ENCODE results near the gene ARHGEF5.

ARHGEF5 gene

DNA sequence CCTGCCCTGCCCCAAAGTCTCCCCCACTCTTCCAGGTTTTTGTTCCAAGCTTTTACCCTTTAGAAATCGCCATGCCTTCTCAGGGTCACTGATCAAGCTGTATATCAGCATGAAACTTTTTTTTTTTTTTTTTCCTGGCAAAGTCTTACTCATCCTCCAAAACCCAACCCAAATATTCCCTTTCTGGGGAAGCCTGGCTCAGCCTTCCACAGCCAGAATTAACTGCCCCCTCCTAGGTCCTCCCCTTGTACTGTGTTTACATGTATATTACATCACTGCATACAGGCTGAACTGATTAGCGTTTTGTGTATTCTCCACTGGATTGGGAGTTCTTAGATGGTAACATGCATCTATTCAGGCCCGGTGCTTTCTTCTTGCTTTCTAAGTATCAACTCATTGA lies 52.9 kb downstream of the ARHGEF5 start:
- H3K9ac ChIP-seq (ENCODE audit: low read length) = no peak overlapping the region

DNA sequence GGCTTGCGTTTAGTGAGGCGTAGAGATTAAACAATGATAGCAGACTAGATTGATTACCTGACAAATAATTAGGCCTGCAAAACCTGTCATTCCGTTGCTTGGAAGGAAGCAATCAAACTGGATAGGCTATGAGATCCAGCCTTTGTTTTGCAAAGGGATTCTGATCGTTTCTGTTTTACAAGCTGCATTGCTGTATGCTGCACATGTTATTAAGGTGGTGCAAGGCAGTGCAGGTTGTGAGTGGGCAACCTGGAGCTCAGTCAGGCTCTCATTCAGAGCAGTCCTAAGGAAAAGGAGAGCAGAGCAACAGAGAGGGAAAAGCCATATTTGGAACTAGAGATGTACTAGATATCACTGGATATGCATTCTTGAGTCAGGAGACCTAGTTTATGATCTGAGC lies 55.2 kb downstream of the ARHGEF5 start:
- Histone ChIP-seq H3K9me3 (ENCODE audit: insufficient read depth, low read length) (no peaks in the 10 kb centered on the region), H3K9me2 (replicated peaks; ENCODE audit: insufficient read depth, low read length) (no peaks in the 10 kb centered on the region), H3K36me3 (ENCODE audit: low read length) (no peaks in the 10 kb centered on the region), H2AFZ (ENCODE audit: low read depth, low read length, severe bottlenecking) (no peak overlapping the region), H4K20me1 (ENCODE audit: low read depth, low read length) (no peaks in the 10 kb centered on the region), H3K27me3 (ENCODE audit: low read length) (no peaks in the 10 kb centered on the region), H3K4me3 (ENCODE audit: insufficient read depth, low read length, poor library complexity, severe bottlenecking) (no peak overlapping the region), H3K4me2 (ENCODE audit: low read depth, low read length, poor library complexity, severe bottlenecking) (no peak overlapping the region), H3K9ac (ENCODE audit: low read length) (no peak overlapping the region), H3K27ac (ENCODE audit: low read depth, low read length) (no peak overlapping the region), H3F3A (ENCODE audit: insufficient read depth) (no peaks in the 10 kb centered on the region), H3K79me2 (ENCODE audit: insufficient read depth, low read length) (no peaks in the 10 kb centered on the region)
- TF ChIP-seq EZH2phosphoT487 (conservative IDR thresholded peaks at IDR 0.05; ENCODE audit: low read length) = no peak
- TF ChIP-seq, protein P1, sequence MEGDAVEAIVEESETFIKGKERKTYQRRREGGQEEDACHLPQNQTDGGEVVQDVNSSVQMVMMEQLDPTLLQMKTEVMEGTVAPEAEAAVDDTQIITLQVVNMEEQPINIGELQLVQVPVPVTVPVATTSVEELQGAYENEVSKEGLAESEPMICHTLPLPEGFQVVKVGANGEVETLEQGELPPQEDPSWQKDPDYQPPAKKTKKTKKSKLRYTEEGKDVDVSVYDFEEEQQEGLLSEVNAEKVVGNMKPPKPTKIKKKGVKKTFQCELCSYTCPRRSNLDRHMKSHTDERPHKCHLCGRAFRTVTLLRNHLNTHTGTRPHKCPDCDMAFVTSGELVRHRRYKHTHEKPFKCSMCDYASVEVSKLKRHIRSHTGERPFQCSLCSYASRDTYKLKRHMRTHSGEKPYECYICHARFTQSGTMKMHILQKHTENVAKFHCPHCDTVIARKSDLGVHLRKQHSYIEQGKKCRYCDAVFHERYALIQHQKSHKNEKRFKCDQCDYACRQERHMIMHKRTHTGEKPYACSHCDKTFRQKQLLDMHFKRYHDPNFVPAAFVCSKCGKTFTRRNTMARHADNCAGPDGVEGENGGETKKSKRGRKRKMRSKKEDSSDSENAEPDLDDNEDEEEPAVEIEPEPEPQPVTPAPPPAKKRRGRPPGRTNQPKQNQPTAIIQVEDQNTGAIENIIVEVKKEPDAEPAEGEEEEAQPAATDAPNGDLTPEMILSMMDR (IDR thresholded peaks at IDR 0.05; ENCODE audit: insufficient read depth, low read length, poor library complexity, severe bottlenecking) = no peak

More for the DNA sequence above, 52.9 kb downstream of the ARHGEF5 start:
- H3K27ac ChIP-seq (ENCODE audit: low read depth, low read length) = no peak overlapping the region
- TF ChIP-seq EZH2phosphoT487 (conservative IDR thresholded peaks at IDR 0.05; ENCODE audit: low read length) = no peak
- TF ChIP-seq, protein P1 (IDR thresholded peaks at IDR 0.05; ENCODE audit: insufficient read depth, low read length, poor library complexity, severe bottlenecking) = no peak
- H3K4me3 ChIP-seq (ENCODE audit: insufficient read depth, low read length, poor library complexity, severe bottlenecking) = no peak overlapping the region
- no peaks in the 10 kb centered on the region for H3K36me3 ChIP-seq (ENCODE audit: low read length)
- no peaks in the 10 kb centered on the region for H3K9me2 ChIP-seq (replicated peaks; ENCODE audit: insufficient read depth, low read length)
- H3K27me3 ChIP-seq (ENCODE audit: low read length) = no peaks in the 10 kb centered on the region
- H3K9me3 ChIP-seq (ENCODE audit: insufficient read depth, low read length) = no peaks in the 10 kb centered on the region
- no peak overlapping the region for H3K4me2 ChIP-seq (ENCODE audit: low read depth, low read length, poor library complexity, severe bottlenecking)
- H3K79me2 ChIP-seq (ENCODE audit: insufficient read depth, low read length) = no peaks in the 10 kb centered on the region
- no peaks in the 10 kb centered on the region for H3F3A ChIP-seq (ENCODE audit: insufficient read depth)
- H4K20me1 ChIP-seq (ENCODE audit: low read depth, low read length) = no peaks in the 10 kb centered on the region
- no peak overlapping the region for H2AFZ ChIP-seq (ENCODE audit: low read depth, low read length, severe bottlenecking)

DNA sequence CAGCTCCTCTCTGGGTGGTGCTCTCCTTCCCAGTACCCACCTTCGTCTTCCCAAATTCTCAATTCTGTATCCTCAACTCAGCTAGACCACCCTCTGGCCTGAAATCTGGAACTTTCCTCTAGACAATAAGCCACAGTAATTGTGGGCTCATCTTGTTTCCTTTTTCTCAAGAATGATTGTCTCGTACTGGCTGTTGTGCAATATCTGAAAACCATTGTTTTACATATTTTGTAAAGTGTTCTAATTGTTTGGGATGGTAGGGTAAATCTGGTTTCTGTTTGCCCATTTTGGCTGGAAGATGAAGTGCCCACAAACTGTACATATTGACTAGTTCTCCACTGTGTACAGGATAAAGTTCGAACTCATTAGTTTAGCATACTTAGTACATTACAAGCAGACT lies 59.6 kb downstream of the ARHGEF5 start:
- no peak overlapping the region for H3K27ac ChIP-seq (ENCODE audit: low read depth, low read length)
- no peak overlapping the region for H3K4me2 ChIP-seq (ENCODE audit: low read depth, low read length, poor library complexity, severe bottlenecking)
- H3K36me3 ChIP-seq (ENCODE audit: low read length) = no peaks in the 10 kb centered on the region
- H3K4me3 ChIP-seq (ENCODE audit: insufficient read depth, low read length, poor library complexity, severe bottlenecking) = no peak overlapping the region
- no peaks in the 10 kb centered on the region for H3F3A ChIP-seq (ENCODE audit: insufficient read depth)
- TF ChIP-seq, protein P1 (IDR thresholded peaks at IDR 0.05; ENCODE audit: insufficient read depth, low read length, poor library complexity, severe bottlenecking) = no peak
- TF ChIP-seq EZH2phosphoT487 (conservative IDR thresholded peaks at IDR 0.05; ENCODE audit: low read length) = no peak
- H3K9me2 ChIP-seq (replicated peaks; ENCODE audit: insufficient read depth, low read length) = no peaks in the 10 kb centered on the region
- no peaks in the 10 kb centered on the region for H3K79me2 ChIP-seq (ENCODE audit: insufficient read depth, low read length)
- H2AFZ ChIP-seq (ENCODE audit: low read depth, low read length, severe bottlenecking) = no peak overlapping the region
- no peaks in the 10 kb centered on the region for H3K9me3 ChIP-seq (ENCODE audit: insufficient read depth, low read length)
- no peaks in the 10 kb centered on the region for H4K20me1 ChIP-seq (ENCODE audit: low read depth, low read length)
- no peak overlapping the region for H3K9ac ChIP-seq (ENCODE audit: low read length)
- H3K27me3 ChIP-seq (ENCODE audit: low read length) = no peaks in the 10 kb centered on the region

Measured in SU-DHL-6 (cell line).